ENCODE results near the gene PRSS33. TPM values are rescaled to one million over a fixed set of nuclear protein-coding genes. Genes with fewer than 3 reads are reported as not detected.

PRSS33 gene
- not detected in 2 replicates for total RNA-seq

- no peak for TF ChIP-seq CTCF (conservative IDR thresholded peaks at IDR 0.05; ENCODE audit: low read depth, low read length)
- no peak within 1 kb of the TSS for H3K4me3 ChIP-seq (ENCODE audit: low read depth, low read length)
- no peak for DNase-seq (ENCODE audit: low read depth)
Observed at GRCh38 chr16:2787406-2787805, at the start of gene PRSS33. PRSS33 (minus strand) TSS chr16:2787560; CDS start chr16:2786547, 1,013 bp downstream.

GRCh38 chr16:2836646-2837508 lies 49.5 kb upstream of the PRSS33 start:
- TF ChIP-seq CTCF (conservative IDR thresholded peaks at IDR 0.05; ENCODE audit: low read depth, low read length) = no peak
- H3K4me3 ChIP-seq (ENCODE audit: low read depth, low read length) = no peak overlapping the region
- no peak for DNase-seq (ENCODE audit: low read depth)

- TF ChIP-seq CTCF (conservative IDR thresholded peaks at IDR 0.05; ENCODE audit: low read depth, low read length) = no peak
- H3K4me3 ChIP-seq (ENCODE audit: low read depth, low read length) = peak overlapping the region; percentile 17
- peak; percentile 93 for DNase-seq (ENCODE audit: low read depth)
Observed at GRCh38 chr16:2835638-2836493, 48.5 kb upstream of the PRSS33 start.

GRCh38 chr16:2834968-2835367 lies 47.6 kb upstream of the PRSS33 start:
- no peak overlapping the region for H3K4me3 ChIP-seq (ENCODE audit: low read depth, low read length)
- no peak for DNase-seq (ENCODE audit: low read depth)
- TF ChIP-seq CTCF (conservative IDR thresholded peaks at IDR 0.05; ENCODE audit: low read depth, low read length) = no peak

GRCh38 chr16:2833776-2834175 lies 46.4 kb upstream of the PRSS33 start:
- no peak for DNase-seq (ENCODE audit: low read depth)
- no peak for TF ChIP-seq CTCF (conservative IDR thresholded peaks at IDR 0.05; ENCODE audit: low read depth, low read length)
- no peak overlapping the region for H3K4me3 ChIP-seq (ENCODE audit: low read depth, low read length)

GRCh38 chr16:2831203-2831602 lies 43.8 kb upstream of the PRSS33 start:
- no peak for TF ChIP-seq CTCF (conservative IDR thresholded peaks at IDR 0.05; ENCODE audit: low read depth, low read length)
- no peak for DNase-seq (ENCODE audit: low read depth)
- H3K4me3 ChIP-seq (ENCODE audit: low read depth, low read length) = no peak overlapping the region
